ENCODE measurements around the gene FBXO2.

- no peak for TF ChIP-seq CTCF (conservative IDR thresholded peaks at IDR 0.05; ENCODE audit: low read depth, low read length)
- no peak for TF ChIP-seq EZH2 (IDR thresholded peaks at IDR 0.05; ENCODE audit: borderline replicate concordance, low read depth, low read length, poor library complexity, severe bottlenecking)
Observed at GRCh38 chr1:11620405-11620804, 33.8 kb downstream of the FBXO2 start.
